HG02938 (cell line): ENCODE measurements around the gene LAMP5.

ENCODE experiments used
- ATAC-seq: cut with Tn5 transposase; IDR thresholded peaks from one replicate; pipeline ENCODE4 v1.9.1; 2021; ENCODE audit warnings: mild to moderate bottlenecking, moderate library complexity; ENCODE audit not compliant: unreplicated experiment

Gene LAMP5

GRCh38 chr20:9532069-9532838 lies 17.9 kb downstream of the LAMP5 start:
- ATAC-seq = no peak

GRCh38 chr20:9534025-9534424 lies 19.6 kb downstream of the LAMP5 start:
- ATAC-seq = no peak

- ATAC-seq = no peak
These were observed 21.1 kb downstream of the LAMP5 start for GRCh38 chr20:9535449-9535848.

GRCh38 chr20:9543214-9543613 lies 28.8 kb downstream of the LAMP5 start:
- ATAC-seq = no peak

GRCh38 chr20:9550283-9550682 lies 35.9 kb downstream of the LAMP5 start:
- no peak for ATAC-seq

- ATAC-seq = no peak
These were observed 36.5 kb downstream of the LAMP5 start for GRCh38 chr20:9550871-9551270.

- no peak for ATAC-seq
These were observed 37.6 kb downstream of the LAMP5 start for GRCh38 chr20:9551808-9552550.

GRCh38 chr20:9555781-9556180 lies 41.4 kb downstream of the LAMP5 start:
- ATAC-seq = no peak

- no peak for ATAC-seq
These were observed 43.0 kb downstream of the LAMP5 start for GRCh38 chr20:9557411-9557810.

GRCh38 chr20:9565910-9566550 lies 51.6 kb downstream of the LAMP5 start:
- no peak for ATAC-seq

- no peak for ATAC-seq
These were observed 52.6 kb downstream of the LAMP5 start for GRCh38 chr20:9566977-9567376.

GRCh38 chr20:9570612-9571011 lies 56.2 kb downstream of the LAMP5 start:
- no peak for ATAC-seq

GRCh38 chr20:9571783-9572182 lies 57.4 kb downstream of the LAMP5 start:
- no peak for ATAC-seq

GRCh38 chr20:9572670-9573069 lies 58.3 kb downstream of the LAMP5 start:
- no peak for ATAC-seq

- no peak for ATAC-seq
These were observed 59.2 kb downstream of the LAMP5 start for GRCh38 chr20:9573335-9574151.

- ATAC-seq = no peak
These were observed 59.8 kb downstream of the LAMP5 start for GRCh38 chr20:9574181-9574580.

GRCh38 chr20:9574776-9575175 lies 60.4 kb downstream of the LAMP5 start:
- ATAC-seq = no peak

- no peak for ATAC-seq
These were observed 61.4 kb downstream of the LAMP5 start for GRCh38 chr20:9575836-9576235.

GRCh38 chr20:9576695-9577094 lies 62.3 kb downstream of the LAMP5 start:
- ATAC-seq = no peak

GRCh38 chr20:9577397-9577796 lies 63.0 kb downstream of the LAMP5 start:
- ATAC-seq = no peak

GRCh38 chr20:9578594-9578993 lies 64.2 kb downstream of the LAMP5 start:
- no peak for ATAC-seq
